Transverse colon (tissue), 4 donors: ENCODE measurements around the gene PPP1CA.
A peak's percentile ranks its signal among the peaks of the same experiment; 100 is the strongest.

Experiments
- EP300 ChIP-seq: sonication (generic); formaldehyde crosslinking; IDR thresholded peaks from one replicate; pipeline ENCODE4 v1.6.1; 2017; ENCODE audit warnings: antibody characterized with exemption, low read depth
- POLR2A ChIP-seq: fragments of 450-650 bp; IDR thresholded peaks from one replicate; pipeline ENCODE4 v1.6.1; 2016; ENCODE audit warnings: antibody characterized with exemption, mild to moderate bottlenecking, moderate library complexity
- POLR2AphosphoS5 ChIP-seq, 3 donors: sonication (generic); formaldehyde crosslinking; IDR thresholded peaks; one replicate each; pipeline ENCODE4 v1.6.1; 2016; ENCODE audit warnings: antibody characterized with exemption in 3 of 3
- TF ChIP-seq, protein P1 (sequence below), 5 experiments: fragments of 200-600 bp in 3 of 5; fragments of 450-650 bp in 2 of 5; sonication (generic) in 3 of 5; IDR thresholded peaks; 1 replicate in 2 of 5; 2 replicates in 3 of 5; pipeline ENCODE4 v1.5.1; 2016 to 2017; ENCODE audit warnings: antibody characterized with exemption in 5 of 5, inconsistent platforms in 3 of 5, mild to moderate bottlenecking in 2 of 5, moderate library complexity in 1 of 5

DNA sequence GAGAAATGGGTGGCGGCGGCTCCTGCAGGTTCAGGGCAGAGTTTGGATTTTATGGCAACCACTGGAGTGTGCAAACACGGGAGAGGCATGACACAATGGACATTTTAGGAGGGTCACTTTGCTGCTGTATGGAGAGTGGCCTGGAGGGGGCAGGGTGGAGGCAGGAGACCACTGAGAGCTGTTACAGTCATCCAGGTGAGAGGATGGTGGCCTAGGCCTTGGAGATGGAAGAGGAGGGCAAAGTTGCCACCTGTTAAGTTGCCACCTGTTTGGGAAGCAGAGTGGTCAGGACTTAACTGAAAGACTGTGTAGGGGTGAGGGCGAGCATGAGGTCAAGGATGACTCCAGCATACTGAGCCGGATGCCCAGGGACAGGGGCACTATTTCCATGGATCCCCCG is 12.2 kb downstream of the PPP1CA start:
- TF ChIP-seq, protein P1, sequence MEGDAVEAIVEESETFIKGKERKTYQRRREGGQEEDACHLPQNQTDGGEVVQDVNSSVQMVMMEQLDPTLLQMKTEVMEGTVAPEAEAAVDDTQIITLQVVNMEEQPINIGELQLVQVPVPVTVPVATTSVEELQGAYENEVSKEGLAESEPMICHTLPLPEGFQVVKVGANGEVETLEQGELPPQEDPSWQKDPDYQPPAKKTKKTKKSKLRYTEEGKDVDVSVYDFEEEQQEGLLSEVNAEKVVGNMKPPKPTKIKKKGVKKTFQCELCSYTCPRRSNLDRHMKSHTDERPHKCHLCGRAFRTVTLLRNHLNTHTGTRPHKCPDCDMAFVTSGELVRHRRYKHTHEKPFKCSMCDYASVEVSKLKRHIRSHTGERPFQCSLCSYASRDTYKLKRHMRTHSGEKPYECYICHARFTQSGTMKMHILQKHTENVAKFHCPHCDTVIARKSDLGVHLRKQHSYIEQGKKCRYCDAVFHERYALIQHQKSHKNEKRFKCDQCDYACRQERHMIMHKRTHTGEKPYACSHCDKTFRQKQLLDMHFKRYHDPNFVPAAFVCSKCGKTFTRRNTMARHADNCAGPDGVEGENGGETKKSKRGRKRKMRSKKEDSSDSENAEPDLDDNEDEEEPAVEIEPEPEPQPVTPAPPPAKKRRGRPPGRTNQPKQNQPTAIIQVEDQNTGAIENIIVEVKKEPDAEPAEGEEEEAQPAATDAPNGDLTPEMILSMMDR (IDR thresholded peaks at IDR 0.05) = peak; percentile 45 to 68 (median 51)
- no peak for TF ChIP-seq POLR2AphosphoS5 (IDR thresholded peaks at IDR 0.05)
- TF ChIP-seq POLR2A = no peak
- no peak for TF ChIP-seq EP300
